GM10266 (cell line): ENCODE results near the gene CHTF18.

Experiments used
- DNase-seq: peaks from one replicate; pipeline ENCODE4 v3.0.0; 2012; ENCODE audit errors: extremely low spot score
- TF ChIP-seq, protein P1 (sequence below): IDR thresholded peaks from 2 replicates; pipeline ENCODE4 v1.5.1; 2012; ENCODE audit warnings: mild to moderate bottlenecking, low read depth; ENCODE audit not compliant: control insufficient read depth, insufficient read depth; ENCODE audit errors: missing control alignments

The CHTF18 gene

DNA sequence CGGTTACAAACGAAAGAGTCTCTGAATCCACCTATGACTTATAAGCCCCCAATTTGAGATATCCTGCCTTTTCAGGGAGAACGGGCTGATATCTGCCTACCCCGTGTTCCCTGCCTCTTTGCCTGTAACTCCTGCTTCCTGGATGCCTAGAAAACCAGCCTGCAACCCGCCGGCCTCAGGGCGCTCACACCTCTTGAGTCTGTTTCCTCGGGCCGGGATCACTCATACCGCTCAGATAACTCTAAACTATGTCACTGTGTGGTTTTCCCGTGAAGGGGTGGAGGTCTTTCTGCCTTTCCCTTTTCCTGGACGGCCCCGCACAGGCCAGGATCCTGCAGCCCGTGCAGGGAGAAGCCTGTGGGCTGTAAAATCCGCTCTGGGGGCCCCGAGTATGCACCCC is 10.6 kb upstream of the CHTF18 start:
- DNase-seq, result no peak
- TF ChIP-seq, protein P1, sequence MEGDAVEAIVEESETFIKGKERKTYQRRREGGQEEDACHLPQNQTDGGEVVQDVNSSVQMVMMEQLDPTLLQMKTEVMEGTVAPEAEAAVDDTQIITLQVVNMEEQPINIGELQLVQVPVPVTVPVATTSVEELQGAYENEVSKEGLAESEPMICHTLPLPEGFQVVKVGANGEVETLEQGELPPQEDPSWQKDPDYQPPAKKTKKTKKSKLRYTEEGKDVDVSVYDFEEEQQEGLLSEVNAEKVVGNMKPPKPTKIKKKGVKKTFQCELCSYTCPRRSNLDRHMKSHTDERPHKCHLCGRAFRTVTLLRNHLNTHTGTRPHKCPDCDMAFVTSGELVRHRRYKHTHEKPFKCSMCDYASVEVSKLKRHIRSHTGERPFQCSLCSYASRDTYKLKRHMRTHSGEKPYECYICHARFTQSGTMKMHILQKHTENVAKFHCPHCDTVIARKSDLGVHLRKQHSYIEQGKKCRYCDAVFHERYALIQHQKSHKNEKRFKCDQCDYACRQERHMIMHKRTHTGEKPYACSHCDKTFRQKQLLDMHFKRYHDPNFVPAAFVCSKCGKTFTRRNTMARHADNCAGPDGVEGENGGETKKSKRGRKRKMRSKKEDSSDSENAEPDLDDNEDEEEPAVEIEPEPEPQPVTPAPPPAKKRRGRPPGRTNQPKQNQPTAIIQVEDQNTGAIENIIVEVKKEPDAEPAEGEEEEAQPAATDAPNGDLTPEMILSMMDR, result no peak

DNA sequence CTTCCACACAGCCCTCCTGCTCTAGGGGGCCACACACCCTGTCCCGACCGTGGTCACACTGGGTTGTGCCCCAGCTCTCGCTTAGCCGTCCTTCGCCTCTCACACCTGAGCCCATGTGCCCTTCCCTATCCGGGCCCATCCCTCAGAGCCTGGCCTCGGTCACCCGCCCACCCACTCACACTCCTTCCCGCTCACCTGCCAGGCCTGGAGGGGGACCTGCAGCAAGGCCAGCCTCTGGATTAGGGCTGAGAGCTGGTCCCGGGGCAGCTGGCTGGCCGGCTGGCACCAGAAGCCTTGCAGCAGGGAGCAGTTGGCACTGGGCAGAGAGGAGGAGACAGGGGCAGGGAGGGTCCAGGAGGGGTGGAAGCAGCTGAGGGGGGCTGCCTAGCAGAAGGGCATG is 10.0 kb upstream of the CHTF18 start:
- DNase-seq, result no peak
- TF ChIP-seq, protein P1, result no peak

DNA sequence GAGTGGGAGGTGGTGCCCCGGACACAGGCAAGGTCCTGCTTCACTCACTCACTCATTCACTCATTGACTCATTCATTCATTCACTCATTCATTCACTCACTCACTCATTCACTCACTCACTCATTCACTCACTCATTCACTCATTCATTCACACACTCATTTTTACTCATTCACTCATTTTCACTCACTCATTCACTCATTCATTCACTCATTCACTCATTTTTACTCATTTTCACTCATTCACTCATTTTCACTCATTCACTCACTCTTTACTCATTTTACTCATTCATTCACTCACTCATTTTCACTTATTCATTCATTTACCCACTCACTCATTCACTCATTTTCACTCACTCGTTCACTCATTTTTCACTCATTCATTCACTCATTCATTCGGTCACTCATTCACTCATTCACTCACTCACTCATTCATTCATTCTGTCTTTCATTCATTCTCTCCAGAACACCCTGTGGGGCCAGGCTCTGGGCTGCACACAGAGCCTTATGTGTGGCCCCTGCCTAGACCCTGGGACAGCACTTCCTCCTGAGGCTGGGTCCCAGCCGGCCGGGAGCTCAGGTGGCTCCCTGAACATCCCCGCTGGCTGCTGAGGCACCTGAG is 9.4 kb upstream of the CHTF18 start:
- TF ChIP-seq, protein P1, result no peak
- DNase-seq, result no peak

DNA sequence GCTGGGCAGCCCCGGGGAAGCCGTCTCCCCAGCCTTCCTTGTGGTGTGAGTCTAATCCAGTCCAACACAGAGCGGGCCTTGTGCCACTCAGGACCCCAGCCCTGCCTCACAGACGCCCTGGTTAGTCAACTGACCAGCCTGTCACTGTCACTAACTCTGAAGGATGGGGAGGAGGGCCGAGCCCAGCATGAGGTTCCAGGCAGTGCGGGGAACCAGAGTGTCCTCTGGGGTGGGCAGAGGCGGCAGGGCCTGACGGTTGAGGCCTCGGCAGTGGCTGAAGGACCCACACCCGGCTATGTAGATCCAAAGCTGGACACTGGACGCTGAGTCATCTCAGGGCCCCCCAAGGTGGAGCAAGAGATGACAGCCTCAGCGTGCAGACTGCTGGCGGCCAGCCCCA is 8.9 kb upstream of the CHTF18 start:
- TF ChIP-seq, protein P1, result no peak
- DNase-seq, result no peak

DNA sequence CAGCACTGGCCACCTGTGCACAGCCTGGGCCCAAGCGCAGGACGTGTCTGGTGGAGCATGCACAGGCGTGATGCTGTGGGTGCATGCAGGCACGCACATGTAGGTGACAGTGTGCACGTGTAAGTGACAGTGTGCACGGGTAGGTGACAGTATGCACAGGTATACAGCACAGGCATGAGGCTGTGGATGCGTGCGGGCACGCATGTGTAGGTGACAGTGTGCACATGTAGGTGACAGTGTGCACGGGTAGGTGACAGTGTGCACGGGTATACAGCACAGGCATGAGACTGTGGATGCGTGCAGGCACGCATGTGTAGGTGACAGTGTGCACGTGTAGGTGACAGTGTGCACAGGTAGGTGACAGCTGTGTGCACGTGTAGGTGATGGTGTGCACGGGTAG is 8.1 kb upstream of the CHTF18 start:
- no peak for DNase-seq
- TF ChIP-seq, protein P1, result no peak

DNA sequence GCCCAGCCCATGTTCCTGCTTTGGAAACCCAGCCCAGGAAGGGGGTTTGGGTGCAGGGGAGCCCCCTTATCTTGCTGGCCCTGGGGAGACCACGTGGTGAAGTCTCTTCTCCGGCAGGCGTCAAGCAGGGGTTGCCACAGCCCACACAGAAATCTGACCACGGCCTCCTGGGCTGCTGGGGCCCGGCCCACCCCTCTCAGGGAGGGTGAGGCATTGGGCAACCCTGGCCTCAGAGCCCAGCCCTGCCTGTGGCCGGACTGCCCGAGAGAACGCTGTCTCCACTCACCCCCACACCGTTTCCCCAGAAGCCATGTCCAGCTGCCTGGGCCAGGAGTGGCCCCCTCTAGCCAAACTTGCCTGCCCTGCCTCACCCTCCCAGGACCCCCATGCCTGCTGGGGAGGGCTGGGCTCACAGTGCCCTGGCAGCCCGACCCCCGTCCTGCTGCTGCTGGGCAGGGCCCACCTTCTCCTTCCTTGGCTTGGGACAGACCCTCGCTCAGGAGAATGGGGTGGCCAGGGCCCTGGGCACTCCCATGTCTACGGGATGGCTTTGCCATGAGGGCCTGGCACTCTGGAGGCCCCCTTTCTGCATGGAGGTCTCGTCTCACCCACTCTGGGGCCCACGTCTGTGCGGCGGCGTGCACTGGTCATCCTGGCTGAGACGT is 6.9 kb upstream of the CHTF18 start:
- TF ChIP-seq, protein P1, result no peak
- no peak for DNase-seq

DNA sequence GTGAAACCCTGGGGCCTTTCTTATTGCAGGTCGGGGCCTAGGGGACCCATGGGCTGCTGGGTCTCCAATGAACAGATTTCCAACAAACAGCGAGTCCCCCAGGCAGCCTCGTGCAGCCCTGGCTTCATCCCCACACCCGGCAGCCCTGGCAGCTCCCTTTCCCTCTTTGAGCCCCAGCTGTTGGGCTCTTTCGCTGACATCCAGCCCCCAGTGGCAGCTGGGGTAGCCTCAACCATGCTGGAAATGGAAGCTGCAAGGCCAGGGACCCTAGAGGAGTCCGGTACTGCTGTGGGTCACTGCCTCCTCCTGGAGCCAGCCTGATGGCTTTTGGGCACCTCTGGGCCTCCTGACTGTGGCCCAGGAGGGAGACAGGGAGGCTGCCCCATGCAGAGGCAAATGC is 6.2 kb upstream of the CHTF18 start:
- TF ChIP-seq, protein P1, result no peak
- DNase-seq, result no peak
